GM19023 (cell line): ENCODE measurements around the gene UBAC2.
A peak's percentile ranks its signal among the peaks of the same experiment; 100 is the strongest.

ENCODE experiments used
- ATAC-seq: cut with Tn5 transposase; IDR thresholded peaks from one replicate; pipeline ENCODE4 v1.9.1; 2021; ENCODE audit warnings: mild to moderate bottlenecking, moderate library complexity; ENCODE audit not compliant: unreplicated experiment

Gene UBAC2

GRCh38 chr13:99329477-99329876 is 128.8 kb downstream of the UBAC2 start:
- ATAC-seq: no peak

- no peak for ATAC-seq
Observed at GRCh38 chr13:99330942-99331341, 130.3 kb downstream of the UBAC2 start.

- ATAC-seq: peak; percentile 84
Observed at GRCh38 chr13:99331881-99332293, 131.2 kb downstream of the UBAC2 start.

- no peak for ATAC-seq
Observed at GRCh38 chr13:99332456-99332855, 131.8 kb downstream of the UBAC2 start.

- ATAC-seq: no peak
Observed at GRCh38 chr13:99334221-99334620, 133.6 kb downstream of the UBAC2 start.

GRCh38 chr13:99335087-99335486 is 134.4 kb downstream of the UBAC2 start:
- ATAC-seq: no peak

GRCh38 chr13:99335603-99336002 is 134.9 kb downstream of the UBAC2 start:
- no peak for ATAC-seq

GRCh38 chr13:99339230-99339721 is 138.6 kb downstream of the UBAC2 start:
- ATAC-seq: no peak

- ATAC-seq: no peak
Observed at GRCh38 chr13:99339736-99340397, 139.2 kb downstream of the UBAC2 start.

GRCh38 chr13:99340638-99341037 is 140.0 kb downstream of the UBAC2 start:
- no peak for ATAC-seq

- no peak for ATAC-seq
Observed at GRCh38 chr13:99341969-99342722, 141.5 kb downstream of the UBAC2 start.

- no peak for ATAC-seq
Observed at GRCh38 chr13:99342723-99343315, 142.2 kb downstream of the UBAC2 start.

GRCh38 chr13:99344610-99345208 is 144.1 kb downstream of the UBAC2 start:
- ATAC-seq: no peak

- no peak for ATAC-seq
Observed at GRCh38 chr13:99345345-99345744, 144.7 kb downstream of the UBAC2 start.

- no peak for ATAC-seq
Observed at GRCh38 chr13:99346335-99347042, 145.8 kb downstream of the UBAC2 start.

GRCh38 chr13:99347335-99347878 is 146.8 kb downstream of the UBAC2 start:
- ATAC-seq: no peak

GRCh38 chr13:99347911-99348451 is 147.3 kb downstream of the UBAC2 start:
- ATAC-seq: peak; percentile 68

- ATAC-seq: no peak
Observed at GRCh38 chr13:99350191-99350590, 149.5 kb downstream of the UBAC2 start.

- ATAC-seq: no peak
Observed at GRCh38 chr13:99351772-99352171, 151.1 kb downstream of the UBAC2 start.
